Fibroblast of skin of right biceps (primary cell): Measurements from ENCODE around the gene ARFGAP1.
"Not testable (repeated sequence)": the region's sequence is repeated elsewhere in the genome, so short reads cannot be mapped to it uniquely, and the experiment has no call there.

Experiments used
- DNase-seq: peaks from one replicate; pipeline ENCODE4 v3.0.0-alpha.2; 2013

Gene ARFGAP1

GRCh38 chr20:63293456-63293855, 20.8 kb downstream of the ARFGAP1 start:
- DNase-seq: no peak

GRCh38 chr20:63293871-63294535, 21.4 kb downstream of the ARFGAP1 start:
- DNase-seq: no peak

DNA sequence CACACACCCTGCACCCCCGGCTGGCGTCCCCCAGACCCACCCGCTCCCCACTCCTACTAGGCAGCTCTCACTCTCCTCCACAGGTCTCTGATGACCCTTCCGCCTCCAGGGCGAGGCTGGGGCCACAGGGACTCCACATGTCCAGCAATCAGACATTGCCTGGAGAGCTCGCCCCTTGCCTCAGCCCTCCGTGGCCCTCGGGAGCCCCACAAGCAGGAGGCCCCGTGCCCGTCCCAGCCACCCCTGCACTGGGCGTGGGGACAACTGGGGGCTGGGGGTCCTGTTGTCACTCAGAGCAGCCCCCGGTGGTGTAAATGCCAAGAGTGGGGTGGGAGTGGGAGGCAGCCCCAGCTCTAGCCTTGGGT, 21.9 kb downstream of the ARFGAP1 start:
- no peak for DNase-seq

DNA sequence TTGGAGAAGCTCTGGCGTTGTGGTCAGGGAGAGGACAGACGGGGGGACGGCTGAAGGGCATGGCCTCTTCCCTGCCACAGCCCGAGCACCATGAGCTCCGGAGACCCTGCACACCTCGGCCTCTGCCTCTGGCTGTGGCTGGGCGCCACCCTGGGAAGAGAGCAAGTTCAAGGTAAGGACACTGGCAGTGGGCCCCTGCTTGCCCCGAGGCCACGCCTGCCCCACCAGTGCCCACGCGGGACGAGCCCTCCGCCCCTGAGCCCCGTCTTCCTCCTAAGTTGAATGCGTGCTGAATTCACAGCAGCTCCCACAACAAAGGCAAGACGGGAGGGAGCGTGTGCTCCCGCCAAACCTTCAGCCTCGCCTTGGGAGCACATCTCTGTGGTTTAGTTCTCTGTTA, 22.4 kb downstream of the ARFGAP1 start:
- no peak for DNase-seq

DNA sequence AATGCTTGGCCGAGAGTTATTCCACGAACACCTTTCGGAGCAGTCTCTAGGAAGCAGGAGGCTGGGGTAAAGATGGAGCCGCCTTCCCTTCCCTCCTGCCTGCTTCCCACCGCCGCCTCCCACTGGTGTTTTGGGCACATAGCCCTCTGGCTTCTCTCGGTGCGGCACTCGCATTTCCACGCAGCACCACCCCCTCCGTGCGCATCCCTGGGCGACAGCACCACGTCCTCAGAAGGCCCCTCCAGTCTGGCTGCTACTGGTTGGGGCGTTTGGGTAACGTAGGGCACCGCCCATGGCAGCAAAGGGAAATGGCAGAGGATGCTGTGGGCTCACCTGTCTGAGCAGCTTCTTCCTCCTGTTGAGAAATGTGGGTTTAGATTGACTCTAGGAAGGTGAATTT, 22.8 kb downstream of the ARFGAP1 start:
- DNase-seq: no peak

DNA sequence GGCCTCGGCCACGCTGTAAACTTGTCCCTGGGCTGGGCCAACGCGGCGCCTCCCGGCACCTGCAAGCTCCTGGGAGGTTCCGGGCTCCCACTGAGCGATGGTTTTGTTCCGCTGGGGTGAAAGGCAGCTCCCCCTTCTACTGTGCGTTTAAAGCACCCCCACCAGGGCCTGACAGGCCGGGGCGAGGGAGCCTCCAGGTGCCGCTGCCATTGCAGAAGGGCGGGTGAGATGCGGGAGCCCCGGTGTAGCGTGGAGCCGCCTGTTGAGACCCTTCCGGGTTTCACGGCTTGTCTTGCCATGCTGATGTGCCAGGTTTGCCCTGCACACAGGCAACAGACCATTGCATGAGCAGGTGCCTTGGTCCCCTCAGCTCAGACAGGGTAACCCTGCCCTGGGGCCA, 23.2 kb downstream of the ARFGAP1 start:
- DNase-seq: no peak

DNA sequence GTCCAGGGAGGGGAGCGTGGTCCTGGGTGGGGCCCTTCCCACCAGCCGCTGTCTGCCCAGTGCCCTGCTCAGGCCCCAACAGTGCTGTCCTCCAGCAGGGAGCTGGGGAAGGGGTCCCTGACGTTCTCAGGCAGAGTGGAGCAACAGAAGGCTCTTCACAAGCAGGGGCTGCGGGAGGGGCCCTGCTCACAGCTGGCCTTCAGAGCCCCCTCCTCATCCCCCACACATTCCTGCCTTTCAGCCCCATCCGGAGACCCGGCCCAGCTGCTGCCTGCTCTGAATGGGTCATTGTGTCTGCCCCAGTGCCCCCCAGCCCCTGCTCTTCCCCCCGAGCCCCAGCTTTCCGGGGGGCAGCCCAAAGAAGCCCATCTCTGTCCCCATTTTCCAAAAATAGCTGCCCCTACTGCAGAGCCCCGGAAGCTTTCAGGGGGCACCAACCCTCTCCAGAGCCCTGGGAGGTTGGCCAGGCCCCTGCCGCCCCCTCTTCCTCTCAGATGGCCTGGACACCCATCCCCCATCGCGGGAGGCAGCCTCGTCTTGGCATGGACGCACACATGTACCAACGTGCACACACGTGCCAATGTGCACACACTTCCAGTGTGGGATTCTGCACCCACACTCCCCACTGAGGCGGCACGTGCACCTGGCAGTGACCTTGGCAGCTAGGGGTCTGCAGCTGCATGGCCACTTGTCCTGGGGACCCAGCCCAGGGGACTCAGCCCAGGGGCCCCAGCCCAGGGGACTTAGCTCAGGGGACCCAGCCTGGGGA, 24.1 kb downstream of the ARFGAP1 start:
- DNase-seq: no peak

GRCh38 chr20:63297371-63297781, 24.8 kb downstream of the ARFGAP1 start:
- no peak for DNase-seq

DNA sequence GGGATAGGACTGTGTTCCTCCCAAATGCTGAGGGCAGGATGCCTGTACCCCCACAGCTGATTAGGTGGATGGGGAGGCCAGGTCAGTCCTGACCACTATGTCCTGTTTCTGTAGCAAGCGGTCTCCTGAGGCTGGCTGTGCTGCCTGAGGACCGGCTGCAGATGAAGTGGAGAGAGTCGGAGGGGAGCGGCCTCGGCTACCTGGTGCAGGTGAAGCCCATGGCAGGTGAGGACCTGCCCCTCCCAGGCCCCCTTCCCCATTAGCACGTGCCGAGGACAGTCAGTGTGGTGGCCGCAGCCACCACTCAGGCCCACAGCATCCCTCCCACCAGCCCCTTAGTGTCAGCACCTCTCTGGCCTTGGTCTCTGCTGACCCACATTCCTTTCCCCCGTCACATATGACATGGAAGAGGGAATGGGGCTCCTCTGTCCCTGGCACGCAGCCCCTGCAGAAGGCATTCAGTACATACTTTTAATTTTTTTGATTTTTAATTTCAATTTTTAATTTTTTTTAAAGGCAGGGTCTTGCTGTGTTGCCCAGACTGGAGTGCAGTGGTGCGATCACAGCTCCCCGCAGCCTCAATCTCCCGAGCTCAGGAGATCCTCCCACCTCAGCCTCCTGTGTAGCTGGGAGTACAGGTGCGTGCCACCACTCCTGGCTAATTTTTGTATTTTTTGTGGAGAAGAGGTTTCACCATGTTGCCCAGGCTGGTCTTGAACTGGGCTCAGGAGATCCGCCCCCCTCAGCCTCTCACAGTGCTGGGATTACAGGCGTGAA, 25.4 kb downstream of the ARFGAP1 start:
- no peak for DNase-seq

- no peak for DNase-seq
Observed at GRCh38 chr20:63298731-63299312, 26.2 kb downstream of the ARFGAP1 start.

GRCh38 chr20:63301671-63302070, 29.1 kb downstream of the ARFGAP1 start:
- DNase-seq: no peak

DNA sequence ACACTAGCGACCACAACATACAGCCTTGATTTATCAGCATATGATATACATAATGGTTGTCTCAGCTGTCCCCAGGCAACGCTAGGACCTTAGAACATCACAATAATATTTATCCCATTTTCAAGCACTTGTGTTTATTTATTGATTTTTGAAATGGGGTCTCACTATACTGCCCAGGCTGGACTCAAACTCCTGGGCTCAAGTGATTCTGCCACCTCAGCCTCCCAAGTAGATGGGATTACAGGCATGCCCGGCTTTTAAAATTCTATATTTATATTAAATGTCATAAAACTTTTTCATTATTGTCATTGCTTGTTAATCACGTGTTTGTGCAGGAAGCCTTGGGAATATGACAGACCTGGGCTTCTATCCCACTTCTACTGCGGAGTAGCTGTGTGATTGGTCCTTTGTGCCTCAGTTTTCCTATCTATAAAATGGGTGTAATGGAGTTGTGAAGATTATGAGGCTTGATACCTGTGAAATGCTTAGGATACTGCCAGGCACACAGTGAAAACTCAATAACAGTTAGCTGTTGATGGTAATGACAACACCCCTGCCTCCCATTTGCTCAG, 30.6 kb downstream of the ARFGAP1 start:
- DNase-seq: no peak

DNA sequence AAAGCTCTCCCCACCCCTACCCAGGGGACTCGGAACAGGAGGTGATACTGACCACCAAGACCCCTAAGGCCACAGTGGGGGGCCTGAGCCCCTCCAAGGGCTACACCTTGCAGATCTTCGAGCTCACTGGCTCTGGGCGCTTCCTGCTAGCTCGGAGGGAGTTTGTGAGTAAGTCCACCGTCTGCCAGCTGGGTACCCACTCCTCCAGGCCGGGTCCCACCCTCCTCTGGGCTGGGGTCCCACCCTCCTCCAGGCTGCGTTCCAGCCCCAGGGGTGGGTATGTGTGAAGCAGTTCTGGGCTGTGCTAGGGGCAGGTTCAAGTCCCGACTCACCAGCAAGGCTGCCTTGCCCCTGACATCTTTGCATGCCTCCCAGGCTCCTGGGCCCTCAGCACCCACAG, 32.8 kb downstream of the ARFGAP1 start:
- no peak for DNase-seq

- DNase-seq: not testable (repeated sequence)
Observed at GRCh38 chr20:63305933-63306672, 33.5 kb downstream of the ARFGAP1 start.

DNA sequence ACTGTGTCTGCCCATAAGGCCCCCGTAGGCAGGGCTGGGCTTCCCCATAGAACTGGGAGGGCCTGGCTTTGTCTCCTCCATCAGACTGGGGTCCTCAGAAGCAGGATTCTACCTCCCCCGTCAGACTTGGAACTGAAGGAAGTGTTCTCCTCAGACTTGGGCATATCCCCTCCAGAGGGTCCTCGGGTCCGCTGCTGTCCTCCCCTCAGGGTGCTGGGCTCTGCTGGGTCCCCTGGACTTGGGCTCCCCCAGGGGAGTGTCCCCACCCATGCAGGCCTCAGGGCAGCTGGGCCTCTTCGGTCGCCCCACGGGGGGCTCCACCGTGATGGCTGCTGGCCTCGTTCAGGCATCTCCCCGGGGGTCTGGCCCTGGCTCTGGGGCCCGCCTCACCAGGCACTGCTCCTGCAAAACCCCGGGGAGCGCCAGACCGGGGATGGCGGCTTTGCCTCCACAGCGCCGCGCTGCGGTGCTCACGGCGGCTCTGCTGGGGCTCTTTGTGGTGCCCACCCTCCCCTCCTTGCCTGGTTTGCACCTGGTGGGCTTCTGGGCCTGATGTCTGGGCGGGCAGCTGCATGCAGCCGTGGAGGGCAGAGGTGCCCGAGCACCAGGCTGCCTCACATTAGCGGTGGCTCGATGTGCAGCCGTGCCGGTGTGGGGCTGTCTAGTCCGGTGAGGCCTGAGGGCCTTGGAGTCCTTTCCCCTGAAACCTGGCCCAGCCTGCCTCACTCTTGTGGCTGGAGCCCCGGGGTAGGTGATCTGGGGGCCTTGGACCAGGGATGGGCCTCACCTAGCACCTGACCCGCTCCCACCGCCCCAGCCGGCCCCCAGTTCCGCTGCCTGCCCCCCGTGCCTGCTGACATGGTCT, 34.3 kb downstream of the ARFGAP1 start:
- DNase-seq: no peak

GRCh38 chr20:63307538-63308217, 35.1 kb downstream of the ARFGAP1 start:
- no peak for DNase-seq

GRCh38 chr20:63308218-63308911, 35.8 kb downstream of the ARFGAP1 start:
- DNase-seq: no peak

DNA sequence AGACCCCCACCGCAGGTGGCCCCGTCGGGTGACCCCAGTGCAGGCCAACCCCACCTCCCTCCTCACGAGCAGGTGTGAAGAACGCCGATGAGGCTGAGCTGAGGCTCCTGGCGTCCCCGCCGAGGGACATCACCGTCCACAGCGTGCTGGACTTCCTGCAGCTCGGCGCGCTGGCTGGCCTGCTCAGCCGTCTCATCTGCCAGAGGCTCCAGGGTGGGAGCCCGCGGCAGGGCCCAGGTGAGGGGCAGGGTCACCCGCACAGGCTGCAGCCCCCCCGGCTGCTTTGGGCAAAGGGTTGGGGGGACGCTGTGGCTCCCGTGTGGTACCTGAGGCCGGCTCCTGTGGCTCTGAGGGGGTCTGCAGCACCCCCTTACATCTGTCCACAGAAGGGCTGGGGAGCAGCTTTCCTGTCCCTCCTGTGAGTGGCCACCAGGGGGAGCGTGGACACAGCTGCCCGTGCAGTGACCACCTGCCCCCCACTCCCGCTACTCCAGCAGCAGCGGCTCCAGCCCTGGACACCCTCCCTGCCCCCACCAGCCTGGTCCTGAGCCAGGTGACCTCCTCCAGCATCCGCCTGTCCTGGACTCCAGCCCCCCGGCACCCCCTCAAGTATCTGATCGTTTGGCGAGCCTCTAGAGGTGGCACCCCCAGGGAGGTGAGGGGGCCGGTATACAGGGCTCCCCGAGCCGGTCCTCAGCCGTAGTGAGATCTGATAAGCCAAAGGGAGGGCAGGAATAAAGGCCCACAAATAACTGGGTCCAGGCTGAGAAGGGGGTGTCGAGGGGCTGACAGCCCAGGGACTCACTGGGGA, 36.9 kb downstream of the ARFGAP1 start:
- no peak for DNase-seq
